ENCODE data around the gene FAM227B.

DNA sequence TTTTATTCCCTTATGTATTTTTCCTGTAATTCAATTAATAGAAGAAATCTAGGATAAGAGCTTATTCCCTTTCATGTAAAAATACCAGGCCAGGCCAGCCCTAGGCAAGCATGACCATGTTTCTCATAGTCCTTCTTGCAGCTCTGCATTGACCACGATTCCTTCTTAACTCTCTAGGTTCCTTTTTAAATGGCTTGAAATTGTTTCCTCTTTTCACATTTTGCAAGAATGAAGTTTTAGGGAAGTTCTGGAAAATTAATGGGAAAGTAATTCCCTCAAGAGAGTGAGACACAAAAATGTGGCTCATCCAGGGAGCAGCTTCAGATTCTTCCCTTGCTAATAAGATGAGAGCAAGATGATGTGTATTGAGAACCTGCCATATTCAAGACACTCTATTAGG lies 314.1 kb downstream of the FAM227B start:
- TF ChIP-seq GATA2 (IDR thresholded peaks at IDR 0.05; ENCODE audit: low read depth, low read length) (no peak), GATA3 (IDR thresholded peaks at IDR 0.05; ENCODE audit: low read depth, low read length) (no peak)

Measured in SH-SY5Y (cell line).